Ascending aorta (tissue), 2 donors: Measurements from ENCODE around the gene AP2B1. TPM values are rescaled to one million over a fixed set of nuclear protein-coding genes. Genes with fewer than 3 reads are reported as not detected.
A peak's percentile ranks its signal among the peaks of the same experiment; 100 is the strongest.
"Not testable (repeated sequence)": the region's sequence is repeated elsewhere in the genome, so short reads cannot be mapped to it uniquely, and the experiment has no call there.

Experiments used
- DNase-seq, 2 donors: peaks; one replicate each; pipeline ENCODE4 v3.0.0-alpha.2; 2019; ENCODE audit warnings: low spot score in 2 of 2
- H3K27ac ChIP-seq, 2 donors: fragments of 200-600 bp; sonication (generic); one replicate each; pipeline ENCODE4 v1.5.1; 2016 to 2017; ENCODE audit warnings: mild to moderate bottlenecking in 1 of 2
- H3K27me3 ChIP-seq: fragments of 200-600 bp; sonication (generic); one replicate; pipeline ENCODE4 v1.5.1; 2017
- H3K36me3 ChIP-seq, 2 donors: fragments of 200-600 bp; sonication (generic); one replicate each; pipeline ENCODE4 v1.5.1; 2016
- H3K4me1 ChIP-seq, 2 donors: fragments of 200-600 bp; sonication (generic); one replicate each; pipeline ENCODE4 v1.5.1; 2016 to 2017; ENCODE audit warnings: mild to moderate bottlenecking in 1 of 2
- H3K4me3 ChIP-seq, 2 donors: fragments of 200-600 bp; sonication (generic); one replicate each; pipeline ENCODE4 v1.5.1; 2016 to 2017; ENCODE audit warnings: mild to moderate bottlenecking in 1 of 2
- H3K9me3 ChIP-seq, 2 donors: fragments of 200-600 bp; sonication (generic); one replicate each; pipeline ENCODE4 v1.5.1; 2016
- intact Hi-C: fragments of 100-400 bp; cut with DNase I; formaldehyde crosslinking; loops from one replicate; pipeline ENCODE4 v1.15.1; 2023
- total RNA-seq: library from RNA; depleted of rRNA; stranded (reverse); fragments of >200 nt; gene quantifications from one replicate; pipeline ENCODE4 v1.1.0, GENCODE V29; 2016
- TF ChIP-seq, protein P1 (sequence below), 3 experiments: fragments of 200-600 bp in 2 of 3; fragments of 450-650 bp in 1 of 3; sonication (generic) in 2 of 3; IDR thresholded peaks; one replicate each; pipeline ENCODE4 v1.5.1; 2016 to 2019; ENCODE audit warnings: antibody characterized with exemption in 3 of 3, mild to moderate bottlenecking in 1 of 3, moderate library complexity in 1 of 3

The AP2B1 gene
- total RNA-seq, 1 donor from 2014 or later, result 59.5 TPM

- H3K36me3 ChIP-seq, result no peaks in the 10 kb centered on the region
- intact Hi-C loops, result no loop called here
- H3K27me3 ChIP-seq, result no peaks in the 10 kb centered on the region
- no peak for DNase-seq
- H3K9me3 ChIP-seq, result no peaks in the 10 kb centered on the region
- TF ChIP-seq, protein P1, sequence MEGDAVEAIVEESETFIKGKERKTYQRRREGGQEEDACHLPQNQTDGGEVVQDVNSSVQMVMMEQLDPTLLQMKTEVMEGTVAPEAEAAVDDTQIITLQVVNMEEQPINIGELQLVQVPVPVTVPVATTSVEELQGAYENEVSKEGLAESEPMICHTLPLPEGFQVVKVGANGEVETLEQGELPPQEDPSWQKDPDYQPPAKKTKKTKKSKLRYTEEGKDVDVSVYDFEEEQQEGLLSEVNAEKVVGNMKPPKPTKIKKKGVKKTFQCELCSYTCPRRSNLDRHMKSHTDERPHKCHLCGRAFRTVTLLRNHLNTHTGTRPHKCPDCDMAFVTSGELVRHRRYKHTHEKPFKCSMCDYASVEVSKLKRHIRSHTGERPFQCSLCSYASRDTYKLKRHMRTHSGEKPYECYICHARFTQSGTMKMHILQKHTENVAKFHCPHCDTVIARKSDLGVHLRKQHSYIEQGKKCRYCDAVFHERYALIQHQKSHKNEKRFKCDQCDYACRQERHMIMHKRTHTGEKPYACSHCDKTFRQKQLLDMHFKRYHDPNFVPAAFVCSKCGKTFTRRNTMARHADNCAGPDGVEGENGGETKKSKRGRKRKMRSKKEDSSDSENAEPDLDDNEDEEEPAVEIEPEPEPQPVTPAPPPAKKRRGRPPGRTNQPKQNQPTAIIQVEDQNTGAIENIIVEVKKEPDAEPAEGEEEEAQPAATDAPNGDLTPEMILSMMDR (IDR thresholded peaks at IDR 0.05), result no peak
- no peak within 1 kb of the TSS for H3K27ac ChIP-seq
- H3K4me1 ChIP-seq, result no peaks in the 10 kb centered on the region
- no peak within 1 kb of the TSS for H3K4me3 ChIP-seq
Observed at GRCh38 chr17:35560703-35561102, 26.4 kb upstream of the AP2B1 start, which contains the start of gene SLFN14. TSS of gene SLFN14 (minus strand) at chr17:35560819. CDS start at chr17:35558062, 2,757 bp downstream.

- DNase-seq, H3K27ac ChIP-seq, H3K36me3 ChIP-seq, H3K9me3 ChIP-seq, H3K4me1 ChIP-seq, H3K4me3 ChIP-seq, intact Hi-C loops, H3K27me3 ChIP-seq: not testable (repeated sequence)
Observed at GRCh38 chr17:35563181-35563580, 23.9 kb upstream of the AP2B1 start.

DNA sequence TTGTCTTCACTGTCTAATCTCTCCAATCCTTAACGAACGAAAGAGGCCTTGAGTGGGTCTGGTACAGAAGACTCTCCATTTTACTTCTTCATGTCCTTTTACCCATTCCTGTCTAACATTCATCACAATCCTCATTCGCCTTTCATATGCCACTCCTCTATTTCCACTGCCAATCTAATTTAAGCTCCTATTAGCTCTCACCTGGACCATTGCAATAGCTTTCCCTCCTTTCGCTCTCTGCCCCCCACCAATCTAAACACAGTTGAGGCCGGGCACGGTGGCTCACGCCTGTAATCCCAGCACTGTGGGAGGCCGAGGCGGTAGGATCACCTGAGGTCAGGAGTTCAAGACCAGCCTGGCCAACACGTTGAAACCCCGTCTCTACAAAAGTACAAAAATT, 20.2 kb upstream of the AP2B1 start:
- intact Hi-C loops, result loop anchor here (1.0 to 5.0 kb wide), 4 partner anchors 120 to 965 kb away; partner anchors contain the start of genes MYO19, PIGW, SLFN13 and SLFN5
- H3K27ac ChIP-seq, result no peak overlapping the region

GRCh38 chr17:35568561-35568960, 18.6 kb upstream of the AP2B1 start:
- Histone ChIP-seq H3K27ac (peak overlapping the region; percentile 72 to 84), H3K4me3 (peak overlapping the region; percentile 80 to 93), H3K4me1 (peaks cover 3 to 18% of the 10 kb centered on the region in 2 donors), H3K27me3 (no peaks in the 10 kb centered on the region), H3K9me3 (no peaks in the 10 kb centered on the region), H3K36me3 (peaks cover 0 to 5% of the 10 kb centered on the region in 2 donors)
- TF ChIP-seq, protein P1 (IDR thresholded peaks at IDR 0.05), result no peak
- intact Hi-C loops, result loop anchor here (1.0 to 5.0 kb wide), 5 partner anchors 10 to 964 kb away; partner anchors contain the start of genes AP2B1, MYO19, PEX12 and PIGW
- DNase-seq, result no peak

More for the DNA sequence above, 20.2 kb upstream of the AP2B1 start:
- Histone ChIP-seq H3K27me3 (no peaks in the 10 kb centered on the region), H3K4me1 (peaks cover 3 to 18% of the 10 kb centered on the region in 2 donors), H3K4me3 (peak overlapping the region; percentile 80 to 93), H3K36me3 (no peaks in the 10 kb centered on the region), H3K9me3 (no peaks in the 10 kb centered on the region)
- DNase-seq, result no peak
- TF ChIP-seq, protein P1 (IDR thresholded peaks at IDR 0.05), result no peak

DNA sequence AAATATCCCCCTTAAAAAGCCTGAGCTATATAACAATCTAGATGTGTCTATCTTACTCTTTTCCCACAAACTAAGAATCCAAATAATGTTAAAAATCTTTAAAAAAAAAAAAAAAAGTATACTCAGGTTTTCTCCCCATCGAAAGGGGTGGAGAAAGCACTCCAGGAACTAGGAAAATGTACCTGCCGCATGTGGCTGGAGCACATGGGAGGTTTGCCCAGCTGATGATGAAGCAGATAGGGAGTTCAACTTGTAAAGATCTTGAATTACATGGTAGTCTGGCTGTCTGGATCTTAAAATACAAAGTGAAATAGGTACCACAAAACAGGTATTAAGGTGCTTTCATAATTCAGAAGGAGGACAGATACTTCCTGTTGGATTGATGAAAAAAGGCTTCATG, 17.7 kb upstream of the AP2B1 start:
- TF ChIP-seq, protein P1 (IDR thresholded peaks at IDR 0.05), result no peak
- Histone ChIP-seq H3K4me1 (peaks cover 3 to 18% of the 10 kb centered on the region in 2 donors), H3K9me3 (no peaks in the 10 kb centered on the region), H3K36me3 (peaks cover 0 to 13% of the 10 kb centered on the region in 2 donors), H3K4me3 (peak overlapping the region; percentile 80 to 93), H3K27me3 (no peaks in the 10 kb centered on the region), H3K27ac (no peak overlapping the region)
- intact Hi-C loops, result loop anchor here (5.0 kb wide), 3 partner anchors 122 to 963 kb away; partner anchors contain the start of genes MYO19, PIGW, SLFN13 and SLFN5
- DNase-seq, result no peak

- no peaks in the 10 kb centered on the region for H3K9me3 ChIP-seq
- DNase-seq, result no peak
- peaks cover 0 to 12% of the 10 kb centered on the region in 2 donors for H3K4me1 ChIP-seq
- H3K27me3 ChIP-seq, result no peaks in the 10 kb centered on the region
- H3K36me3 ChIP-seq, result peaks cover 0 to 20% of the 10 kb centered on the region in 2 donors
- intact Hi-C loops, result loop anchor here (10.0 kb wide), 1 partner anchor 591 kb away; the partner anchor contains the start of gene LIG3
- TF ChIP-seq, protein P1 (IDR thresholded peaks at IDR 0.05), result no peak
- no peak overlapping the region for H3K4me3 ChIP-seq
- H3K27ac ChIP-seq, result no peak overlapping the region
Observed at GRCh38 chr17:35575759-35576158, 11.4 kb upstream of the AP2B1 start.
